HEK293 (cell line): ENCODE data around the gene TBC1D24.
A peak's percentile ranks its signal among the peaks of the same experiment; 100 is the strongest.

Experiments
- BCL11B ChIP-seq: fragments of 450-650 bp; formaldehyde crosslinking; IDR thresholded peaks from 2 replicates; pipeline ENCODE4 v1.5.1; 2016; ENCODE audit warnings: low read depth, missing biosample characterization, missing genetic modification characterization
- KLF1 ChIP-seq: fragments of 450-650 bp; formaldehyde crosslinking; IDR thresholded peaks from 2 replicates; pipeline ENCODE4 v1.5.1; 2016; ENCODE audit warnings: missing biosample characterization, missing genetic modification characterization
- KLF10 ChIP-seq: fragments of 450-650 bp; IDR thresholded peaks from 2 replicates; pipeline ENCODE4 v1.5.1; 2018; ENCODE audit warnings: missing biosample characterization, mild to moderate bottlenecking, missing genetic modification characterization
- KLF16 ChIP-seq: fragments of 450-650 bp; formaldehyde crosslinking; IDR thresholded peaks from 2 replicates; pipeline ENCODE4 v1.5.1; 2017; ENCODE audit warnings: missing biosample characterization, missing genetic modification characterization
- KLF9 ChIP-seq: fragments of 450-650 bp; formaldehyde crosslinking; IDR thresholded peaks from 2 replicates; pipeline ENCODE4 v1.5.1; 2016; ENCODE audit warnings: missing biosample characterization, missing genetic modification characterization, low read depth
- RBAK ChIP-seq: fragments of 450-650 bp; formaldehyde crosslinking; IDR thresholded peaks from 2 replicates; pipeline ENCODE4 v1.5.1; 2016; ENCODE audit warnings: missing biosample characterization, missing genetic modification characterization
- SCRT1 ChIP-seq: fragments of 450-650 bp; formaldehyde crosslinking; IDR thresholded peaks from 2 replicates; pipeline ENCODE4 v1.5.1; 2016; ENCODE audit warnings: missing biosample characterization, missing genetic modification characterization, borderline replicate concordance
- SCRT2 ChIP-seq: fragments of 450-650 bp; formaldehyde crosslinking; IDR thresholded peaks from 2 replicates; pipeline ENCODE4 v1.5.1; 2016; ENCODE audit warnings: missing biosample characterization, missing genetic modification characterization
- ZBTB1 ChIP-seq: fragments of 450-650 bp; formaldehyde crosslinking; IDR thresholded peaks from 2 replicates; pipeline ENCODE4 v1.5.1; 2016; ENCODE audit warnings: missing biosample characterization, missing genetic modification characterization
- ZBTB17 ChIP-seq: fragments of 450-650 bp; formaldehyde crosslinking; IDR thresholded peaks from 2 replicates; pipeline ENCODE4 v1.5.1; 2016; ENCODE audit warnings: missing biosample characterization, missing genetic modification characterization
- ZBTB49 ChIP-seq: fragments of 450-650 bp; formaldehyde crosslinking; IDR thresholded peaks from 2 replicates; pipeline ENCODE4 v1.5.1; 2016; ENCODE audit warnings: missing biosample characterization, missing genetic modification characterization, low read depth
- ZFP69B ChIP-seq: fragments of 450-650 bp; formaldehyde crosslinking; IDR thresholded peaks from 2 replicates; pipeline ENCODE4 v1.5.1; 2016; ENCODE audit warnings: missing biosample characterization, missing genetic modification characterization
- ZNF112 ChIP-seq: fragments of 450-650 bp; formaldehyde crosslinking; IDR thresholded peaks from 2 replicates; pipeline ENCODE4 v1.5.0; 2017; ENCODE audit warnings: missing biosample characterization, missing genetic modification characterization
- ZNF133 ChIP-seq: fragments of 450-650 bp; formaldehyde crosslinking; IDR thresholded peaks from 2 replicates; pipeline ENCODE4 v1.5.1; 2016; ENCODE audit warnings: missing biosample characterization, missing genetic modification characterization
- ZNF140 ChIP-seq: fragments of 450-650 bp; formaldehyde crosslinking; IDR thresholded peaks from 2 replicates; pipeline ENCODE4 v1.5.1; 2016; ENCODE audit warnings: missing biosample characterization, missing genetic modification characterization
- ZNF157 ChIP-seq: fragments of 450-650 bp; formaldehyde crosslinking; IDR thresholded peaks from 2 replicates; pipeline ENCODE4 v1.5.1; 2016; ENCODE audit warnings: missing biosample characterization, missing genetic modification characterization
- ZNF175 ChIP-seq: fragments of 450-650 bp; formaldehyde crosslinking; IDR thresholded peaks from 2 replicates; pipeline ENCODE4 v1.5.1; 2016; ENCODE audit warnings: missing biosample characterization, missing genetic modification characterization
- ZNF18 ChIP-seq: fragments of 450-650 bp; formaldehyde crosslinking; IDR thresholded peaks from 2 replicates; pipeline ENCODE4 v1.5.1; 2016; ENCODE audit warnings: missing biosample characterization, missing genetic modification characterization
- ZNF26 ChIP-seq: fragments of 450-650 bp; formaldehyde crosslinking; IDR thresholded peaks from 2 replicates; pipeline ENCODE4 v1.5.1; 2016; ENCODE audit warnings: missing biosample characterization, missing genetic modification characterization
- ZNF398 ChIP-seq: fragments of 450-650 bp; formaldehyde crosslinking; IDR thresholded peaks from 2 replicates; pipeline ENCODE4 v1.5.1; 2017; ENCODE audit warnings: missing biosample characterization, missing genetic modification characterization
- ZNF426 ChIP-seq: fragments of 450-650 bp; formaldehyde crosslinking; IDR thresholded peaks from 2 replicates; pipeline ENCODE4 v1.5.1; 2017; ENCODE audit warnings: missing biosample characterization, missing genetic modification characterization, mild to moderate bottlenecking, inconsistent platforms, moderate library complexity
- ZNF530 ChIP-seq: fragments of 450-650 bp; formaldehyde crosslinking; IDR thresholded peaks from 2 replicates; pipeline ENCODE4 v1.5.1; 2016; ENCODE audit warnings: low read depth, missing biosample characterization, missing genetic modification characterization
- ZNF596 ChIP-seq: fragments of 450-650 bp; IDR thresholded peaks from 2 replicates; pipeline ENCODE4 v1.5.0; 2018; ENCODE audit warnings: missing biosample characterization, mild to moderate bottlenecking, missing genetic modification characterization, moderate library complexity
- ZNF629 ChIP-seq: fragments of 450-650 bp; formaldehyde crosslinking; IDR thresholded peaks from 2 replicates; pipeline ENCODE4 v1.5.1; 2017; ENCODE audit warnings: missing biosample characterization, missing genetic modification characterization
- ZNF654 ChIP-seq: fragments of 450-650 bp; formaldehyde crosslinking; IDR thresholded peaks from 2 replicates; pipeline ENCODE4 v1.5.1; 2016; ENCODE audit warnings: low read depth, missing biosample characterization, missing genetic modification characterization
- ZNF670 ChIP-seq: fragments of 450-650 bp; formaldehyde crosslinking; IDR thresholded peaks from 2 replicates; pipeline ENCODE4 v1.5.1; 2016; ENCODE audit warnings: missing biosample characterization, missing genetic modification characterization, low read depth
- ZNF747 ChIP-seq: fragments of 450-650 bp; formaldehyde crosslinking; IDR thresholded peaks from 2 replicates; pipeline ENCODE4 v1.5.1; 2016; ENCODE audit warnings: missing biosample characterization, missing genetic modification characterization
- ZNF792 ChIP-seq: fragments of 450-650 bp; formaldehyde crosslinking; IDR thresholded peaks from 2 replicates; pipeline ENCODE4 v1.5.1; 2016; ENCODE audit warnings: missing biosample characterization, missing genetic modification characterization
- ZSCAN30 ChIP-seq: fragments of 450-650 bp; IDR thresholded peaks from 2 replicates; pipeline ENCODE4 v1.5.1; 2018; ENCODE audit warnings: missing biosample characterization, mild to moderate bottlenecking, missing genetic modification characterization, moderate library complexity
- TF ChIP-seq, protein P1 (sequence below): fragments of 450-650 bp; formaldehyde crosslinking; IDR thresholded peaks from 2 replicates; pipeline ENCODE4 v1.5.1; 2016; ENCODE audit warnings: missing biosample characterization, missing genetic modification characterization
- TF ChIP-seq, protein P2 (sequence below): fragments of 450-650 bp; formaldehyde crosslinking; IDR thresholded peaks from 2 replicates; pipeline ENCODE4 v1.5.1; 2017; ENCODE audit warnings: missing biosample characterization, missing genetic modification characterization

The TBC1D24 gene

DNA sequence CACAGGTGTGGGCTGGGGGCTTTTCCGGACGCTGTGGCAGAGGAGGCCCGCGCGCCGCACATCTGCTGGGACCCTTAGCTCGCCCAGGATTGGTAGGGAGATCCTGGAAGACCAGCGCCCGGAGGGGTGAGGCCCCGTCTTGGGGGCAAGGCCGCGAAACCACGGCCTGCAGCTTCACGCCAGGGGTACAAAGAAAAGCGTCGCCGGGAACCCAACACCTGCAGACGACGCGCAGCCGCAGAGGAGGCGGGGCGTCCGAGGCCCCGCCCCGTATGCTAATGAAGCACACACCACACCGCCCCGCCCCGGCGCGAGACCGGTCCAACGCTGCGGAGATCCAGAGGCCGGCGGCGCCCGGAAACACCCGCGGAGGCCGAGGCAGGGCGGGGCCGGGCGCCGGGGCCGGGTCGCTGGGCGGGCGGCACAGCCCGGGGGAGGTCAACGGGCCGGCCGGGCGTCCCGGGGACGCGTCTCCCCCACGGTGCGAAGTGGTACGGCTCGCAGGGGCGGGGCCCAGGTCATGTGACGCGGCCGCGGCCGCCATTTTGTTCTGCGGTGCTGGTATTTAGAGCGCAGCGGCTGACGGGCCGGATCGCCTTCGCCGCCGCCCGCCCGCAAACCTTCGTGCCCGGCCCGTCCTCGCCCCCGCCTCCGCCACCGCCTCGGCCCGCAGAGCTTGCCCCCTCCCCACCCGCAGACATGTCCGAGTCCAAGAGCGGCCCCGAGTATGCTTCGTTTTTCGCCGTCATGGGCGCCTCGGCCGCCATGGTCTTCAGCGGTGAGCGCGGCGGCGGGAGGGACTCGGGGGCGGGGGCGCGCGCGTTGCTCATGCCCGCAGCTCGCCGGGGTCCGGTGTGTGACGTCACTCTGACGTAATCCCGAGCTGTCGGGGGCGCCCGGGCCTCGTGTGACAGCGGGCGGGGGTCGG lies 38.7 kb downstream of the TBC1D24 start, which contains the start of gene ATP6V0C (continued):
- TF ChIP-seq ZBTB1 (tag by site-specific recombination): 0 out of 2 replicates have a peak, but pooled peaks have one; percentile 70
- TF ChIP-seq ZNF530 (tag by site-specific recombination): no peak
- no peak for TF ChIP-seq ZNF654 (tag by site-specific recombination)
- no peak for TF ChIP-seq ZBTB49 (tag by site-specific recombination)
- no peak for TF ChIP-seq RBAK (tag by site-specific recombination)
- TF ChIP-seq ZNF175 (tag by site-specific recombination): no peak
- peak; percentile 74 for TF ChIP-seq KLF9 (tag by site-specific recombination)
- TF ChIP-seq ZNF26 (tag by site-specific recombination): no peak
- no peak for TF ChIP-seq ZNF426
- TF ChIP-seq ZNF629 (tag by site-specific recombination): peak; percentile 98
- no peak for TF ChIP-seq SCRT2 (tag by site-specific recombination)
- TF ChIP-seq ZBTB17 (tag by site-specific recombination): no peak
- no peak for TF ChIP-seq ZNF133 (tag by site-specific recombination)
- TF ChIP-seq ZNF792 (tag by site-specific recombination): no peak
- TF ChIP-seq ZFP69B: 0 out of 2 replicates have a peak, but pooled peaks have one; percentile 21
- TF ChIP-seq, protein P1, sequence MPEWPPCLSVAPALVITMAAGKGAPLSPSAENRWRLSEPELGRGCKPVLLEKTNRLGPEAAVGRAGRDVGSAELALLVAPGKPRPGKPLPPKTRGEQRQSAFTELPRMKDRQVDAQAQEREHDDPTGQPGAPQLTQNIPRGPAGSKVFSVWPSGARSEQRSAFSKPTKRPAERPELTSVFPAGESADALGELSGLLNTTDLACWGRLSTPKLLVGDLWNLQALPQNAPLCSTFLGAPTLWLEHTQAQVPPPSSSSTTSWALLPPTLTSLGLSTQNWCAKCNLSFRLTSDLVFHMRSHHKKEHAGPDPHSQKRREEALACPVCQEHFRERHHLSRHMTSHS (tag by site-specific recombination): no peak
- TF ChIP-seq, protein P2, sequence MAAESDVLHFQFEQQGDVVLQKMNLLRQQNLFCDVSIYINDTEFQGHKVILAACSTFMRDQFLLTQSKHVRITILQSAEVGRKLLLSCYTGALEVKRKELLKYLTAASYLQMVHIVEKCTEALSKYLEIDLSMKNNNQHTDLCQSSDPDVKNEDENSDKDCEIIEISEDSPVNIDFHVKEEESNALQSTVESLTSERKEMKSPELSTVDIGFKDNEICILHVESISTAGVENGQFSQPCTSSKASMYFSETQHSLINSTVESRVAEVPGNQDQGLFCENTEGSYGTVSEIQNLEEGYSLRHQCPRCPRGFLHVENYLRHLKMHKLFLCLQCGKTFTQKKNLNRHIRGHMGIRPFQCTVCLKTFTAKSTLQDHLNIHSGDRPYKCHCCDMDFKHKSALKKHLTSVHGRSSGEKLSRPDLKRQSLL (tag by site-specific recombination): no peak; the same call in none of the 2 replicates
- peak; percentile 29; the same call in 1 of the 2 replicates for TF ChIP-seq BCL11B (tag by site-specific recombination)
- TF ChIP-seq ZNF670 (tag by site-specific recombination): no peak
- peak; percentile 88 for TF ChIP-seq KLF10 (tag by site-specific recombination)
- peak; percentile 46; the same call in 1 of the 2 replicates for TF ChIP-seq KLF16 (tag by site-specific recombination)
- peak; percentile 49; the same call in 1 of the 2 replicates for TF ChIP-seq KLF1 (tag by site-specific recombination)
- no peak for TF ChIP-seq ZNF140
- no peak for TF ChIP-seq ZNF747 (tag by site-specific recombination)
- TF ChIP-seq ZNF398 (tag by site-specific recombination): peak; percentile 28; the same call in 1 of the 2 replicates
- no peak for TF ChIP-seq ZNF157
- no peak for TF ChIP-seq ZNF596 (tag by site-specific recombination)
- TF ChIP-seq ZSCAN30 (tag by site-specific recombination): 0 out of 2 replicates have a peak, but pooled peaks have one; percentile 7
- TF ChIP-seq ZNF112: no peak
- TF ChIP-seq SCRT1 (tag by site-specific recombination): no peak
- TF ChIP-seq ZNF18 (tag by site-specific recombination): no peak
